ENCODE data around the gene KLHL30.

The KLHL30 gene, protein sequence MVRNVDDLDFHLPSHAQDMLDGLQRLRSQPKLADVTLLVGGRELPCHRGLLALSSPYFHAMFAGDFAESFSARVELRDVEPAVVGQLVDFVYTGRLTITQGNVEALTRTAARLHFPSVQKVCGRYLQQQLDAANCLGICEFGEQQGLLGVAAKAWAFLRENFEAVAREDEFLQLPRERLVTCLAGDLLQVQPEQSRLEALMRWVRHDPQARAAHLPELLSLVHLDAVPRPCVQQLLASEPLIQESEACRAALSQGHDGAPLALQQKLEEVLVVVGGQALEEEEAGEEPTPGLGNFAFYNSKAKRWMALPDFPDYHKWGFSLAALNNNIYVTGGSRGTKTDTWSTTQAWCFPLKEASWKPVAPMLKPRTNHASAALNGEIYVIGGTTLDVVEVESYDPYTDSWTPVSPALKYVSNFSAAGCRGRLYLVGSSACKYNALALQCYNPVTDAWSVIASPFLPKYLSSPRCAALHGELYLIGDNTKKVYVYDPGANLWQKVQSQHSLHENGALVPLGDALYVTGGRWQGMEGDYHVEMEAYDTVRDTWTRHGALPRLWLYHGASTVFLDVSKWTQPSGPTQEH

DNA sequence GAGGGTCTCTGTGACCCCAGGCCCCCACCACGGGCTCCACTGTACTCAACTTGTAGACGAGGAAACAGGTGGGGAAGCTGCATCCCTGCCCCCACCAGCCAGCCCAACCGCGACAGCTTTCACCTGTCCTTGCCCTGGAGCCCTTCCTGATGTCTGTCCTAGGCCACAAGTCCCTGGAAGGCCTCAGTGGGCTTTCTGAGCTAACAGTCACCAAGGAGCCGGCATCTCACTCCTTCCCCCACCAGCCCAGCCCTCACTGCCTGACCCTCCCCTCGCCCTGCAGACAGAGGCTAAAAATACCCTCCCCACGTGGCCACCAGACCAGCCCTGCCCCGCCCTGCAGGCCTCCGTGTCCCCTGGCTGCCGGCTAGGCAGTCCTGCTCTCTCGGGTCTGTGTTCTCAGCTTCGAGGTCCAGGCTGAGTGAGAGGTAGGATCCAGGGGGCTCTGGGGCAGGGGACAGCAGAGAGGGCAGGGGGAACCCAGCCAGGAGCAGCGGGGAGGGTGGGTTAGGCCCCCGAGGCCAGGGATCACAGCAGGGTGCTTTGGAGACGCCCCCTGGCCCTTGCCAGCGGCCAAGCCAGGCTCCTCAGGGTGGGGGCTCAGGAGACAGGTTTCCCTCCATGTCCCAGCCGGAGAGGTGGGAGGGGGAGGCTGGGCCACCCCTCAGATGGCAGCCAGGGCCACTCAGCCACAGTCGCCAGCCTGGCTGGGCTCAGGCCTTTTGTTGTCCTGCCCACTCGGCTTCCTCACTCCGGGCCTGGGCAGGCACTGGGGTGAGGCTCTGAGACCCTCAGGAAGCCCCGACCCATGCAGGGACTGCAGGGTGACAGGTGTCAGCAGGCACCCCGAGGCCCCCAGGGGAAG, at the start of gene KLHL30:
Gene KLHL30, plus strand, starts transcription at position 338 of the 865 bp plus-strand sequence. CDS start 2,087 bp downstream, outside the sequence.
- DNase-seq = no peak
- H3K9me3 ChIP-seq (replicated peaks; ENCODE audit: insufficient read depth, low read length) = no peaks in the 10 kb centered on the region
- H3F3A ChIP-seq (ENCODE audit: insufficient read depth, low read length) = no peaks in the 10 kb centered on the region
- TF ChIP-seq, protein P1, sequence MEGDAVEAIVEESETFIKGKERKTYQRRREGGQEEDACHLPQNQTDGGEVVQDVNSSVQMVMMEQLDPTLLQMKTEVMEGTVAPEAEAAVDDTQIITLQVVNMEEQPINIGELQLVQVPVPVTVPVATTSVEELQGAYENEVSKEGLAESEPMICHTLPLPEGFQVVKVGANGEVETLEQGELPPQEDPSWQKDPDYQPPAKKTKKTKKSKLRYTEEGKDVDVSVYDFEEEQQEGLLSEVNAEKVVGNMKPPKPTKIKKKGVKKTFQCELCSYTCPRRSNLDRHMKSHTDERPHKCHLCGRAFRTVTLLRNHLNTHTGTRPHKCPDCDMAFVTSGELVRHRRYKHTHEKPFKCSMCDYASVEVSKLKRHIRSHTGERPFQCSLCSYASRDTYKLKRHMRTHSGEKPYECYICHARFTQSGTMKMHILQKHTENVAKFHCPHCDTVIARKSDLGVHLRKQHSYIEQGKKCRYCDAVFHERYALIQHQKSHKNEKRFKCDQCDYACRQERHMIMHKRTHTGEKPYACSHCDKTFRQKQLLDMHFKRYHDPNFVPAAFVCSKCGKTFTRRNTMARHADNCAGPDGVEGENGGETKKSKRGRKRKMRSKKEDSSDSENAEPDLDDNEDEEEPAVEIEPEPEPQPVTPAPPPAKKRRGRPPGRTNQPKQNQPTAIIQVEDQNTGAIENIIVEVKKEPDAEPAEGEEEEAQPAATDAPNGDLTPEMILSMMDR (IDR thresholded peaks at IDR 0.05; ENCODE audit: low read length) = no peak
- TF ChIP-seq EZH2phosphoT487 (IDR thresholded peaks at IDR 0.05; ENCODE audit: low read length) = no peak
- TF ChIP-seq EZH2 (optimal IDR thresholded peaks at IDR 0.05; ENCODE audit: low read depth, low read length) = no peak
- no peaks in the 10 kb centered on the region for H3K36me3 ChIP-seq (replicated peaks; ENCODE audit: insufficient read depth, low read length)
- H3K9me2 ChIP-seq (replicated peaks; ENCODE audit: insufficient read depth, low read length) = no peaks in the 10 kb centered on the region
- peak within 1 kb of the TSS; percentile 80 for H2AFZ ChIP-seq (ENCODE audit: low read length)
- H3K4me2 ChIP-seq (ENCODE audit: low read depth, low read length) = peak within 1 kb of the TSS; percentile 97
- H3K4me1 ChIP-seq (ENCODE audit: low read length) = no peaks in the 10 kb centered on the region
- H3K27ac ChIP-seq (ENCODE audit: low read length) = no peak within 1 kb of the TSS
- H3K9ac ChIP-seq (ENCODE audit: low read length) = no peak within 1 kb of the TSS
- H3K79me2 ChIP-seq (ENCODE audit: low read length) = no peaks in the 10 kb centered on the region
- no peaks in the 10 kb centered on the region for H4K20me1 ChIP-seq (ENCODE audit: insufficient read depth, low read length)
- no peaks in the 10 kb centered on the region; the same call in 1 of the 2 replicates for H3K27me3 ChIP-seq (replicated peaks; ENCODE audit: insufficient read depth, low read length)
- peak within 1 kb of the TSS; percentile 49 for H3K4me3 ChIP-seq (ENCODE audit: low read length)

DNA sequence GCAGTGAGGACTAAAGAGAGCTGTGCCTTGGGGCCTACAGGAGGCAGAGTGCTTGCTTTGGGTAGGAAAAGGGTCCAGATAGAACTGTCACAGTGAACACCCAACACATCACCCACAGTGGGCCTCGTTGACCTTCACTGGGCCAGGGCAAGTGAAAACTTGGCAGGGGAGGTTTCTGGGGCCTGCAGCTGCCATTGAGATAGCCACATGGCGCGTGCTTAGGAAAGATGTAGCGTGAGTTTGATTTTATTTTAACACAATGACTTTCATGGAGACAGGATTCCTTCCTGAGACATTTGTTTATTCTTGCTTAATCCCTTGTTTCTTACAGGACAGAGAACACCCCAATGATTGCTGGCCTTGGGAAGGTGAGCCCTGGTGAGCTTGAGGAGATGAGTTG, 47.6 kb upstream of the KLHL30 start:
- no peaks in the 10 kb centered on the region for H3K27me3 ChIP-seq (replicated peaks; ENCODE audit: insufficient read depth, low read length)
- H3K79me2 ChIP-seq (ENCODE audit: low read length) = no peaks in the 10 kb centered on the region
- no peaks in the 10 kb centered on the region for H3K9me2 ChIP-seq (replicated peaks; ENCODE audit: insufficient read depth, low read length)
- no peaks in the 10 kb centered on the region for H3K4me1 ChIP-seq (ENCODE audit: low read length)
- H3K36me3 ChIP-seq (replicated peaks; ENCODE audit: insufficient read depth, low read length) = no peaks in the 10 kb centered on the region
- H2AFZ ChIP-seq (ENCODE audit: low read length) = no peak overlapping the region
- no peak overlapping the region for H3K27ac ChIP-seq (ENCODE audit: low read length)
- no peak overlapping the region for H3K4me2 ChIP-seq (ENCODE audit: low read depth, low read length)
- no peaks in the 10 kb centered on the region for H4K20me1 ChIP-seq (ENCODE audit: insufficient read depth, low read length)
- no peak for TF ChIP-seq EZH2phosphoT487 (IDR thresholded peaks at IDR 0.05; ENCODE audit: low read length)
- no peaks in the 10 kb centered on the region for H3K9me3 ChIP-seq (replicated peaks; ENCODE audit: insufficient read depth, low read length)
- no peak overlapping the region for H3K9ac ChIP-seq (ENCODE audit: low read length)
- no peak overlapping the region for H3K4me3 ChIP-seq (ENCODE audit: low read length)
- no peak for DNase-seq
- no peaks in the 10 kb centered on the region for H3F3A ChIP-seq (ENCODE audit: insufficient read depth, low read length)

DNA sequence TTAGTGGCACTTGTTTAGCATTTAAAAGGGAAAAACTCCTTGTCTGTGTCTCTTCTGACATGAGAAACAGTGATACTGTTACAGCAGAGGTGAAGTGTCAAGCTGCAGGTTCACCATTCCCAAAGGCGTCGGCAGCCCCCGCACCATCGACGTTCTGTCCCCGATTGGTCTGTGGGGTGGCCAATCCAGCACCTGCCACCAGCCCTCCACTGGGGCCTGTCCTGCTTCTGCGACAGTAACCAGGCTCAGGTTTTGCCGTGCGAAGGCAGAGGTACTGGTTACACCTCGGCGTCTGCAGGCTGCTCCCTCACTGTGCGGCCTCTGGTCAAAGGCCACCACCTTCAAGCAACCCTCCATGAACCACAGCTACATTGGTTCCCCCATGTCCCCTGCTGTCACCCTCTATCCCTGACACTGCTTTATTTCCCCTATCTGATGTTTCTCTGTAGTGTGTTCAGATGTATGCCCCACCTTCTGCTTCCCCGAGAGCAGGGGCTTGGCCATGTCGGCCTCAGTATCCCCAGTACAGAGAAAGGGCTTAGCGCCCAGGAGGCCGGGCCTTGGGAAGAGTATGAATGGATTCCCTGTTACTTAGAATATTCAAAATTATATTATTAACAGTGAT, 46.9 kb upstream of the KLHL30 start:
- H3K4me2 ChIP-seq (ENCODE audit: low read depth, low read length) = no peak overlapping the region
- no peaks in the 10 kb centered on the region for H3K27me3 ChIP-seq (replicated peaks; ENCODE audit: insufficient read depth, low read length)
- H3K79me2 ChIP-seq (ENCODE audit: low read length) = no peaks in the 10 kb centered on the region
- H3K9ac ChIP-seq (ENCODE audit: low read length) = no peak overlapping the region
- no peaks in the 10 kb centered on the region for H3K9me2 ChIP-seq (replicated peaks; ENCODE audit: insufficient read depth, low read length)
- H3F3A ChIP-seq (ENCODE audit: insufficient read depth, low read length) = no peaks in the 10 kb centered on the region
- no peaks in the 10 kb centered on the region for H3K9me3 ChIP-seq (replicated peaks; ENCODE audit: insufficient read depth, low read length)
- H3K36me3 ChIP-seq (replicated peaks; ENCODE audit: insufficient read depth, low read length) = no peaks in the 10 kb centered on the region
- H3K27ac ChIP-seq (ENCODE audit: low read length) = no peak overlapping the region
- H4K20me1 ChIP-seq (ENCODE audit: insufficient read depth, low read length) = no peaks in the 10 kb centered on the region
- no peak overlapping the region for H3K4me3 ChIP-seq (ENCODE audit: low read length)
- no peak for DNase-seq
- no peaks in the 10 kb centered on the region for H3K4me1 ChIP-seq (ENCODE audit: low read length)
- no peak for TF ChIP-seq EZH2phosphoT487 (IDR thresholded peaks at IDR 0.05; ENCODE audit: low read length)
- no peak for TF ChIP-seq EZH2 (optimal IDR thresholded peaks at IDR 0.05; ENCODE audit: low read depth, low read length)
- TF ChIP-seq, protein P1 (IDR thresholded peaks at IDR 0.05; ENCODE audit: low read length) = no peak
- no peak overlapping the region for H2AFZ ChIP-seq (ENCODE audit: low read length)
